A549 (cell line): ENCODE measurements around the gene ST8SIA2. TPM values are rescaled to one million over a fixed set of nuclear protein-coding genes. Genes with fewer than 3 reads are reported as not detected.

Experiments
- ATAC-seq, 2 experiments: fragments of 200-7000 bp in 1 of 2; fragments of >200 bp in 1 of 2; cut with Nextera tagmentation in 1 of 2; cut with Tn5 transposase in 1 of 2; 3 replicates each; pipeline versions ENCODE4 v1.8.0 to v1.9.1; 2018 to 2020; ENCODE audit warnings: mild to moderate bottlenecking in 1 of 2, moderate library complexity in 1 of 2
- CTCF ChIA-PET: fragments of 300-600 bp; sonication (Branson Sonifier 250); formaldehyde crosslinking; extraction: SDS; loops from one replicate; lab custom pipeline; 2021; ENCODE audit warnings: antibody characterized with exemption, inconsistent platforms; lab: Yijun Ruan, JAX
- POLR2A ChIA-PET: fragments of 350-600 bp; formaldehyde crosslinking; extraction: SDS; loops from one replicate; lab custom pipeline; 2021; ENCODE audit warnings: antibody characterized with exemption, inconsistent platforms; lab: Yijun Ruan, JAX
- DNase-seq, 2 experiments: peaks; one replicate each; pipeline versions ENCODE4 v3.0.0 to v3.0.0-alpha.2; 2011 to 2016; ENCODE audit warnings: low read depth in 1 of 2, low spot score in 1 of 2
- FAIRE-seq: peaks from 2 replicates; lab custom pipeline; 2011; peaks lifted over from hg19 to GRCh38; lab: Jason Lieb, UNC
- H3K27ac ChIP-seq, 2 experiments: fragments of >200 bp; sonication (Bioruptor Twin); formaldehyde crosslinking; 3 replicates each; pipeline ENCODE4 v1.5.1; 2016 to 2017
- H3K4me1 ChIP-seq: fragments of >200 bp; sonication (Bioruptor Twin); formaldehyde crosslinking; 3 replicates; pipeline ENCODE4 v1.6.1; 2016
- H3K4me2 ChIP-seq: fragments of >200 bp; sonication (Bioruptor Twin); formaldehyde crosslinking; 3 replicates; pipeline ENCODE4 v1.6.1; 2016
- H3K4me3 ChIP-seq: fragments of >200 bp; sonication (Bioruptor Twin); formaldehyde crosslinking; 3 replicates; pipeline ENCODE4 v1.5.1; 2016
- H3K9me3 ChIP-seq: fragments of >200 bp; sonication (Bioruptor Twin); formaldehyde crosslinking; 3 replicates; pipeline ENCODE4 v1.6.1; 2016
- ATOH8 ChIP-seq: fragments of 250-450 bp; sonication (Bioruptor Pico); IDR thresholded peaks from 2 replicates; pipeline ENCODE4 v1.5.0; 2020; ENCODE audit warnings: low read depth, mild to moderate bottlenecking, moderate library complexity
- CBX2 ChIP-seq: fragments of 200-600 bp; sonication (generic); IDR thresholded peaks from 2 replicates; pipeline ENCODE4 v1.6.1; 2016; ENCODE audit warnings: low read depth, mild to moderate bottlenecking, borderline replicate concordance
- CBX8 ChIP-seq: fragments of 200-600 bp; sonication (generic); IDR thresholded peaks from 2 replicates; pipeline ENCODE4 v1.6.1; 2016
- CHD2 ChIP-seq: fragments of 150-350 bp; IDR thresholded peaks from 2 replicates; pipeline ENCODE4 v1.6.1; 2014; ENCODE audit warnings: low read length; ENCODE audit not compliant: partially characterized antibody
- ESRRA ChIP-seq: fragments of 150-350 bp; IDR thresholded peaks from 2 replicates; pipeline ENCODE4 v1.6.1; 2014; ENCODE audit warnings: mild to moderate bottlenecking, low read length, borderline replicate concordance
- FOSB ChIP-seq: fragments of 250-450 bp; sonication (Bioruptor Pico); IDR thresholded peaks from 2 replicates; pipeline ENCODE4 v1.5.0; 2020; ENCODE audit warnings: mild to moderate bottlenecking, moderate library complexity
- FOSL2 ChIP-seq, 2 experiments: fragments of 450-650 bp in 1 of 2; fragments of >200 bp in 1 of 2; sonication (Bioruptor Twin) in 1 of 2; formaldehyde crosslinking; IDR thresholded peaks; 2 replicates each; pipeline versions ENCODE4 v1.5.0 to v1.6.1; 2016 to 2020; ENCODE audit warnings: mild to moderate bottlenecking in 1 of 2, moderate library complexity in 1 of 2
- HDAC2 ChIP-seq: fragments of 200-600 bp; sonication (generic); IDR thresholded peaks from 2 replicates; pipeline ENCODE4 v1.6.1; 2016
- HEYL ChIP-seq: fragments of 250-450 bp; sonication (Bioruptor Pico); IDR thresholded peaks from 2 replicates; pipeline ENCODE4 v1.8.0; 2021; ENCODE audit warnings: mild to moderate bottlenecking, moderate library complexity
- HOXB13 ChIP-seq: fragments of 250-450 bp; sonication (Bioruptor Pico); IDR thresholded peaks from 2 replicates; pipeline ENCODE4 v1.5.0; 2020; ENCODE audit warnings: low read depth, mild to moderate bottlenecking, moderate library complexity
- JUNB ChIP-seq: fragments of >200 bp; sonication (Bioruptor Twin); formaldehyde crosslinking; IDR thresholded peaks from 2 replicates; pipeline ENCODE4 v1.6.1; 2016
- KDM1A ChIP-seq: fragments of 200-600 bp; sonication (generic); IDR thresholded peaks from 2 replicates; pipeline ENCODE4 v1.6.1; 2016; ENCODE audit warnings: low read depth, mild to moderate bottlenecking
- KDM5A ChIP-seq: fragments of 200-600 bp; sonication (generic); IDR thresholded peaks from 2 replicates; pipeline ENCODE4 v1.6.1; 2016; ENCODE audit warnings: antibody characterized with exemption, mild to moderate bottlenecking
- MAFK ChIP-seq: fragments of 450-650 bp; IDR thresholded peaks from 2 replicates; pipeline ENCODE4 v1.6.1; 2014; ENCODE audit not compliant: partially characterized antibody
- MAZ ChIP-seq: fragments of 150-350 bp; IDR thresholded peaks from 2 replicates; pipeline ENCODE4 v1.6.1; 2014; ENCODE audit warnings: antibody characterized with exemption, low read depth, low read length, borderline replicate concordance
- NFE2L2 ChIP-seq: fragments of 150-350 bp; conservative IDR thresholded peaks from 2 replicates; pipeline ENCODE4 v1.6.1; 2014; ENCODE audit warnings: low read length
- NR3C1 ChIP-seq: fragments of >200 bp; sonication (Bioruptor Twin); formaldehyde crosslinking; IDR thresholded peaks from 3 replicates; pipeline ENCODE4 v1.6.1; 2017
- PHF8 ChIP-seq: fragments of 200-600 bp; sonication (generic); IDR thresholded peaks from 2 replicates; pipeline ENCODE4 v1.6.1; 2016; ENCODE audit warnings: low read depth, mild to moderate bottlenecking, antibody characterized with exemption, moderate library complexity, borderline replicate concordance
- POLR2AphosphoS2 ChIP-seq: conservative IDR thresholded peaks from 2 replicates; pipeline ENCODE4 v1.6.1; 2012; ENCODE audit warnings: low read length, improper control_type of control experiment, inconsistent platforms
- RAD21 ChIP-seq, 2 experiments: fragments of >200 bp in 1 of 2; sonication (Bioruptor Twin) in 1 of 2; formaldehyde crosslinking in 1 of 2; IDR thresholded peaks in 1 of 2; conservative IDR thresholded peaks in 1 of 2; 2 replicates in 1 of 2; 3 replicates in 1 of 2; pipeline ENCODE4 v1.6.1; 2012 to 2018; ENCODE audit warnings: inconsistent platforms in 1 of 2
- SMC3 ChIP-seq: fragments of >200 bp; sonication (Bioruptor Twin); formaldehyde crosslinking; IDR thresholded peaks from 3 replicates; pipeline ENCODE4 v1.6.1; 2018; ENCODE audit warnings: inconsistent platforms
- TFCP2L1 ChIP-seq: fragments of 250-450 bp; sonication (Bioruptor Pico); IDR thresholded peaks from 2 replicates; pipeline ENCODE4 v1.5.0; 2021; ENCODE audit warnings: mild to moderate bottlenecking
- ZFP36 ChIP-seq: fragments of 450-650 bp; IDR thresholded peaks from 2 replicates; pipeline ENCODE4 v1.6.1; 2014; ENCODE audit warnings: borderline replicate concordance; ENCODE audit not compliant: partially characterized antibody
- ZNF302 ChIP-seq: fragments of 250-450 bp; sonication (Bioruptor Pico); IDR thresholded peaks from 2 replicates; pipeline ENCODE4 v1.9.0; 2021; ENCODE audit warnings: inconsistent platforms, mild to moderate bottlenecking, moderate library complexity
- ZSCAN20 ChIP-seq: fragments of 250-450 bp; sonication (Bioruptor Pico); IDR thresholded peaks from 2 replicates; pipeline ENCODE4 v1.8.0; 2022; ENCODE audit warnings: mild to moderate bottlenecking, moderate library complexity
- WGBS: methylation state at CpG from one replicate; pipeline ENCODE4 v1.1.6; 2017; ENCODE audit errors: missing lambda C conversion rate; 5-methylcytosine and 5-hydroxymethylcytosine counted together
- polyA plus RNA-seq, 4 experiments: library from polyadenylated mRNA; depleted of rRNA in 3 of 4; stranded (reverse); fragments of >200 nt; fragmentation: RNase III in 1 of 4; extraction: RNeasy Plus Mini Kit Qiagen cat#74134 plus additional on column Dnase treatment in 1 of 4; gene quantifications; 2 replicates in 3 of 4; 3 replicates in 1 of 4; pipeline ENCODE4 v1.2.3, GENCODE V29; 2011 to 2017
- TF ChIP-seq, protein P1 (sequence below): IDR thresholded peaks from 2 replicates; pipeline ENCODE4 v1.6.1; 2012; ENCODE audit warnings: low read depth, borderline replicate concordance
- TF ChIP-seq, protein P2 (sequence below): fragments of 450-650 bp; IDR thresholded peaks from 2 replicates; pipeline ENCODE4 v1.6.1; 2014; ENCODE audit warnings: antibody characterized with exemption

Gene ST8SIA2
- polyA plus RNA-seq, 2 of the 4 experiments (the other 2 are of a cell fraction), result 0.22 to 0.41 TPM

GRCh38 chr15:92453607-92454006, 59.9 kb downstream of the ST8SIA2 start:
- Histone ChIP-seq H3K4me1 (no peaks in the 10 kb centered on the region), H3K9me3 (no peaks in the 10 kb centered on the region), H3K4me3 (no peak overlapping the region), H3K4me2 (no peak overlapping the region), H3K27ac (no peak overlapping the region)
- FAIRE-seq (no peak), ATAC-seq (no peak), DNase-seq (no peak)
- CTCF ChIA-PET, result interaction anchor here (0.8 to 1.8 kb wide), 2 partner anchors 9 to 10 kb away, joined by 3 read pairs; no protein-coding TSS in a partner anchor
- POLR2A ChIA-PET, result no interaction called here
- TF ChIP-seq SMC3, result no peak
- TF ChIP-seq, protein P1, sequence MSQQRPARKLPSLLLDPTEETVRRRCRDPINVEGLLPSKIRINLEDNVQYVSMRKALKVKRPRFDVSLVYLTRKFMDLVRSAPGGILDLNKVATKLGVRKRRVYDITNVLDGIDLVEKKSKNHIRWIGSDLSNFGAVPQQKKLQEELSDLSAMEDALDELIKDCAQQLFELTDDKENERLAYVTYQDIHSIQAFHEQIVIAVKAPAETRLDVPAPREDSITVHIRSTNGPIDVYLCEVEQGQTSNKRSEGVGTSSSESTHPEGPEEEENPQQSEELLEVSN, result no peak
- no peak for TF ChIP-seq POLR2AphosphoS2
- TF ChIP-seq FOSL2 (IDR thresholded peaks at IDR 0.05), result no peak
- TF ChIP-seq FOSL2 (CRISPR knock-in tag; IDR thresholded peaks at IDR 0.05), result no peak
- no peak for TF ChIP-seq ZNF302 (CRISPR knock-in tag)
- no peak for TF ChIP-seq ZSCAN20 (CRISPR knock-in tag)
- TF ChIP-seq MAZ, result no peak
- no peak for TF ChIP-seq MAFK
- TF ChIP-seq ESRRA, result no peak
- no peak for TF ChIP-seq HOXB13 (CRISPR knock-in tag)
- no peak for TF ChIP-seq KDM1A
- no peak for TF ChIP-seq CBX2
- TF ChIP-seq, protein P2, sequence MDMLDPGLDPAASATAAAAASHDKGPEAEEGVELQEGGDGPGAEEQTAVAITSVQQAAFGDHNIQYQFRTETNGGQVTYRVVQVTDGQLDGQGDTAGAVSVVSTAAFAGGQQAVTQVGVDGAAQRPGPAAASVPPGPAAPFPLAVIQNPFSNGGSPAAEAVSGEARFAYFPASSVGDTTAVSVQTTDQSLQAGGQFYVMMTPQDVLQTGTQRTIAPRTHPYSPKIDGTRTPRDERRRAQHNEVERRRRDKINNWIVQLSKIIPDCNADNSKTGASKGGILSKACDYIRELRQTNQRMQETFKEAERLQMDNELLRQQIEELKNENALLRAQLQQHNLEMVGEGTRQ, result no peak
- TF ChIP-seq CHD2, result no peak
- 51% methylated on average over 3 of the region's 3 CpGs for WGBS

GRCh38 chr15:92454555-92455105, 60.9 kb downstream of the ST8SIA2 start:
- WGBS, result 82% methylated on average over 7 of the region's 7 CpGs
- Histone ChIP-seq H3K4me3 (no peak overlapping the region), H3K9me3 (no peaks in the 10 kb centered on the region), H3K4me1 (no peaks in the 10 kb centered on the region), H3K4me2 (no peak overlapping the region), H3K27ac (no peak overlapping the region)
- no peak for TF ChIP-seq ESRRA
- TF ChIP-seq KDM5A, result no peak
- no peak for TF ChIP-seq TFCP2L1
- TF ChIP-seq RAD21 (conservative IDR thresholded peaks at IDR 0.05 in 1 of 2, IDR thresholded peaks at IDR 0.05 in 1 of 2), result no peak
- TF ChIP-seq JUNB, result no peak
- TF ChIP-seq ATOH8 (CRISPR knock-in tag), result no peak
- no peak for TF ChIP-seq HEYL
- ATAC-seq, result no peak
- ChIA-PET POLR2A (no interaction called here), CTCF (interaction anchor here (0.8 kb wide), 1 partner anchor 11 kb away, joined by 3 read pairs; no protein-coding TSS in a partner anchor)
- FAIRE-seq, result no peak
- DNase-seq, result no peak

GRCh38 chr15:92455271-92455670, 61.6 kb downstream of the ST8SIA2 start:
- CTCF ChIA-PET, result no interaction called here
- WGBS, result 59% methylated on average over 7 of the region's 7 CpGs

More at GRCh38 chr15:92455271-92455670, 61.6 kb downstream of the ST8SIA2 start:
- no peak for ATAC-seq
- TF ChIP-seq JUNB (no peak), ZFP36 (no peak), PHF8 (no peak), RAD21 (conservative IDR thresholded peaks at IDR 0.05 in 1 of 2, IDR thresholded peaks at IDR 0.05 in 1 of 2) (no peak), FOSB (CRISPR knock-in tag) (no peak), SMC3 (no peak), NR3C1 (no peak), HDAC2 (no peak), CBX8 (no peak), NFE2L2 (no peak)
- Histone ChIP-seq H3K4me2 (no peak overlapping the region), H3K4me3 (no peak overlapping the region), H3K9me3 (no peaks in the 10 kb centered on the region), H3K27ac (no peak overlapping the region), H3K4me1 (no peaks in the 10 kb centered on the region)
- POLR2A ChIA-PET, result no interaction called here
- DNase-seq, result no peak
- FAIRE-seq, result no peak
